ENCODE measurements around the gene MLLT1. TPM values are rescaled to one million over a fixed set of nuclear protein-coding genes. Genes with fewer than 3 reads are reported as not detected.
"Not testable (repeated sequence)": the region's sequence is repeated elsewhere in the genome, so short reads cannot be mapped to it uniquely, and the experiment has no call there.

MLLT1 gene
- total and polyA plus RNA-seq, 11 donors, result 17.8 to 45.9 (median 34.9) TPM

DNA sequence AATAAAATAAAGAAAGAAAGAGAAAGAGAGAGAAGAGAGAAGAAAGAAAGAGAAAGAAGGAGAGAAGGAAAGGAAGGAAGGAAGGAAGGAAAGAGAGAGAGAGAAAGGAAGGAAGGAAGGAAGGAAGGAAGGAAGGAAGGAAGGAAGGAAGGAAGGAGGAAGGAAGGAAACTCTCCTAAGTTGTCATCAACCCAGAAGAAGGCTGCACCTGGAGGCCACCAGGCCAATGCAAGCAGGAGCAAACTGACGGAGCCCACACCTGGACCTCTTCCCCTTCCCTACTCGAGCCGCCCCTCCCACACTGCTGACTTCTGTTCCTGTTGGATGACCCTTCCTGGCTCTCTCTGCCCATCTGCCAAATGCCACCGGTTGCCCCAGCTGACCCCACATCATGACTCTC, 45.0 kb upstream of the MLLT1 start:
- H3K4me1 ChIP-seq, result no peaks in the 10 kb centered on the region
- no peaks in the 10 kb centered on the region for H3K9me3 ChIP-seq
- intact Hi-C loops (cut with DNase I), result no loop called here
- no peak overlapping the region for H3K27ac ChIP-seq
- 53 to 65% (median 61%) methylated on average over 4 of the region's 4 CpGs for WGBS, 4 donors
- peaks cover 0 to 24% (median 0%) of the 10 kb centered on the region in 9 donors for H3K27me3 ChIP-seq
- DNase-seq (no peak), ATAC-seq (no peak)
- TF ChIP-seq POLR2A (IDR thresholded peaks at IDR 0.05), result no peak
- TF ChIP-seq, protein P1, sequence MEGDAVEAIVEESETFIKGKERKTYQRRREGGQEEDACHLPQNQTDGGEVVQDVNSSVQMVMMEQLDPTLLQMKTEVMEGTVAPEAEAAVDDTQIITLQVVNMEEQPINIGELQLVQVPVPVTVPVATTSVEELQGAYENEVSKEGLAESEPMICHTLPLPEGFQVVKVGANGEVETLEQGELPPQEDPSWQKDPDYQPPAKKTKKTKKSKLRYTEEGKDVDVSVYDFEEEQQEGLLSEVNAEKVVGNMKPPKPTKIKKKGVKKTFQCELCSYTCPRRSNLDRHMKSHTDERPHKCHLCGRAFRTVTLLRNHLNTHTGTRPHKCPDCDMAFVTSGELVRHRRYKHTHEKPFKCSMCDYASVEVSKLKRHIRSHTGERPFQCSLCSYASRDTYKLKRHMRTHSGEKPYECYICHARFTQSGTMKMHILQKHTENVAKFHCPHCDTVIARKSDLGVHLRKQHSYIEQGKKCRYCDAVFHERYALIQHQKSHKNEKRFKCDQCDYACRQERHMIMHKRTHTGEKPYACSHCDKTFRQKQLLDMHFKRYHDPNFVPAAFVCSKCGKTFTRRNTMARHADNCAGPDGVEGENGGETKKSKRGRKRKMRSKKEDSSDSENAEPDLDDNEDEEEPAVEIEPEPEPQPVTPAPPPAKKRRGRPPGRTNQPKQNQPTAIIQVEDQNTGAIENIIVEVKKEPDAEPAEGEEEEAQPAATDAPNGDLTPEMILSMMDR (IDR thresholded peaks at IDR 0.05), result no peak
- H3K4me3 ChIP-seq, result no peak overlapping the region
- H3K36me3 ChIP-seq, result no peaks in the 10 kb centered on the region

DNA sequence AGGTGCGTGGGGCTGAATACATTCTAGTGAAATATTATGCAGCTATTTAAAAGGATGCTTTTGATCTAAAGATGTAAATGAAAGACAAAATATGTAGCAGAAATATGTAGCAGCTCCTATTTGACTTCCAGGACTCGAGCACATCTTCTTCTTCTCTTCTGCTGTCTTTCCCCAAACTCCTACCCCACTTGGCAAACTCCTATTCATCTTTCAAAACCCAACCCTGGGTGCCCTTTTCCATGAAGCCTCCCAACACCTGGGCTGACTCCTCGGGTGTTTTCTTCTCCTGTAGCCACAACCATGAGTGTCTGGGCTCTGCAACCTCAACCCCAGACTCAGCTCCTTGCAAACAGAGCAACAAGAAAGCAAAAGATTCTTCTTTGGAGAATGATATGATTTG, 42.5 kb upstream of the MLLT1 start:
- no peaks in the 10 kb centered on the region for H3K9me3 ChIP-seq
- 48 to 55% (median 50%) methylated on average over 3 of the region's 3 CpGs for WGBS, 4 donors
- H3K27me3 ChIP-seq, result peaks cover 0 to 27% (median 0%) of the 10 kb centered on the region in 9 donors
- ATAC-seq (no peak), DNase-seq (no peak)
- no peak overlapping the region for H3K4me3 ChIP-seq
- intact Hi-C loops (cut with DNase I), result no loop called here
- no peaks in the 10 kb centered on the region for H3K36me3 ChIP-seq
- H3K27ac ChIP-seq, result no peak overlapping the region
- H3K4me1 ChIP-seq, result no peaks in the 10 kb centered on the region
- TF ChIP-seq, protein P1 (IDR thresholded peaks at IDR 0.05), result no peak
- no peak for TF ChIP-seq POLR2A (IDR thresholded peaks at IDR 0.05)

DNA sequence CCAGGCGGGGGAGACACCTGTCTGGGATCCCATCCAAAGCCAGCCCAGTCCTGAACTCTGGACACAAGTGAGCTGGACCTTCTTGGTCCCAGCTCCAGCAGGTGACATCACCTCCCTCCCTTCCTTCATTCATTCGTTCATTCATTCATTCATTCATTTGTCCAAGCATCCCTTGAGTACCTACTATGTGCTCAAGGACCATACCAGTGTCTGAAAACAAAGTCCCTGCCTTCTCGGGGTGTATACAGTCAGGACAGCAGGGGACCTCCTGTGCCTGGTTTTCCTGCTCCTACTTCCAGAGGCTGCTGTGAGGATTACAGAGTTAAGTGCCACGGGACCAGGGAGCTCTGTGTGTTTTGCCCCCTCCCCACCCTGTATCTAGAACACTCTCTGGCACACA, 39.6 kb upstream of the MLLT1 start:
- peaks cover 0 to 27% (median 0%) of the 10 kb centered on the region in 9 donors for H3K27me3 ChIP-seq
- H3K27ac ChIP-seq, result no peak overlapping the region
- intact Hi-C loops (cut with DNase I), result no loop called here
- no peak overlapping the region for H3K4me3 ChIP-seq
- H3K9me3 ChIP-seq, result no peaks in the 10 kb centered on the region
- no peak for ATAC-seq
- TF ChIP-seq, protein P1 (IDR thresholded peaks at IDR 0.05), result no peak
- no peak for DNase-seq
- no peaks in the 10 kb centered on the region for H3K4me1 ChIP-seq
- 34 to 40% (median 37%) methylated on average over 4 of the region's 4 CpGs for WGBS, 4 donors
- no peaks in the 10 kb centered on the region for H3K36me3 ChIP-seq

DNA sequence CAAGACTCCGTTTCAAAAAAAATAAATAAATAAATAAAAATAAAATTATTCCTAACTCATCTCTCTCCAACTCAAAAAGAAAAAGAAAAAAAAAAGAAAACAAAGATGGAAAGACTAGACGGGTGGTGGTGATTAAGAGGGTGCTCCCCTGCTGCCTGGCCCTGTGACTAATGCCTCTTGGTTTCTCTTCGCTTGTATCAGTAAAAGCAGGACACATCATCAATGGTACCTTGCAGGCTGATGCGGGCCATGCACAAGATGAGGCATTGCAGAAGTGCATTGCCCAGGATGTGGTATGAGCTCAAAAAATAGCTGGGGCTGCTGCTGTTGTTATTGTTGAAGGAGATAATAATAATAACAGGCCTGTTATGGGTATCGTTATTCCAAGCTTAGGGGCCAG, 39.0 kb upstream of the MLLT1 start:
- intact Hi-C loops (cut with DNase I), result no loop called here
- peaks cover 0 to 3% (median 0%) of the 10 kb centered on the region in 12 donors for H3K9me3 ChIP-seq
- DNase-seq (no peak), ATAC-seq (no peak)
- no peak overlapping the region for H3K4me3 ChIP-seq
- no peak for TF ChIP-seq POLR2A (IDR thresholded peaks at IDR 0.05)
- TF ChIP-seq, protein P1 (IDR thresholded peaks at IDR 0.05), result no peak
- H3K27me3 ChIP-seq, result peaks cover 0 to 27% (median 0%) of the 10 kb centered on the region in 9 donors
- H3K27ac ChIP-seq, result no peak overlapping the region
- H3K36me3 ChIP-seq, result no peaks in the 10 kb centered on the region
- 64 to 81% (median 74%) methylated on average over 5 of the region's 5 CpGs for WGBS, 4 donors
- H3K4me1 ChIP-seq, result no peaks in the 10 kb centered on the region

DNA sequence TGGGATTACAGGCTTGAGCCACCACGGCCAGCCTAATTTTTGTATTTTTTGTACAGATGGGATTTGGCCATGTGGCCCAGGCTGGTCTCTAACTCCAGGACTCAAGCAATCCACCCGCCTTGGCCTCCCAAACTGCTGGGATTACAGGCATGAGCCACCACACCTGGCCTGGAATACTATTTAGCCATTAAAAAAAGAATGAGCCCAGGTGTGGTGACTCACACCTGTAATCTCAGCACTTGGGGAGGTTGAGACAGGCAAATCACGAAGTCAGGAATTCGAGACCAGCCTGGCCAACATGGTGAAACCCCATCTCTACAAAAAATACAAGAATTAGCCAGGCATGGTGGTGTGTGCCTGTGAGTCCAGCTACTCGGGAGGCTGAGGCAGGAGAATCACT, 35.9 kb upstream of the MLLT1 start:
- H3K9me3 ChIP-seq, result peaks cover 0 to 12% (median 4%) of the 10 kb centered on the region in 12 donors
- H3K27ac ChIP-seq; H3K36me3 ChIP-seq; H3K4me1 ChIP-seq; DNase-seq; intact Hi-C loops (cut with DNase I); ATAC-seq; H3K4me3 ChIP-seq: not testable (repeated sequence)
- peaks cover 0 to 17% (median 0%) of the 10 kb centered on the region in 9 donors for H3K27me3 ChIP-seq
- whole genome bisulfite sequencing, 4 donors, result 82 to 84% (median 83%) methylated on average over 5 of the region's 5 CpGs

Measured in heart left ventricle (tissue), 16 donors.